Right renal cortex interstitium (tissue), 3 donors: ENCODE measurements around the gene CTSV. TPM values are rescaled to one million over a fixed set of nuclear protein-coding genes. Genes with fewer than 3 reads are reported as not detected.
"Not testable (repeated sequence)": the region's sequence is repeated elsewhere in the genome, so short reads cannot be mapped to it uniquely, and the experiment has no call there.

Experiments
- DNase-seq, 3 donors: peaks; one replicate each; pipeline ENCODE4 v3.0.0-alpha.2; 2013; ENCODE audit warnings: low read depth in 3 of 3, low spot score in 2 of 3
- polyA plus RNA-seq, 3 donors: library from polyadenylated mRNA; unstranded; fragments of 120-200 nt; gene quantifications; one replicate each; pipeline ENCODE4 v1.2.1, GENCODE V29; 2013; ENCODE audit not compliant: insufficient read length in 3 of 3

CTSV gene
- 10 to 100 TPM; 26.1 to 38.4 (median 30.5) TPM for polyA plus RNA-seq

DNA sequence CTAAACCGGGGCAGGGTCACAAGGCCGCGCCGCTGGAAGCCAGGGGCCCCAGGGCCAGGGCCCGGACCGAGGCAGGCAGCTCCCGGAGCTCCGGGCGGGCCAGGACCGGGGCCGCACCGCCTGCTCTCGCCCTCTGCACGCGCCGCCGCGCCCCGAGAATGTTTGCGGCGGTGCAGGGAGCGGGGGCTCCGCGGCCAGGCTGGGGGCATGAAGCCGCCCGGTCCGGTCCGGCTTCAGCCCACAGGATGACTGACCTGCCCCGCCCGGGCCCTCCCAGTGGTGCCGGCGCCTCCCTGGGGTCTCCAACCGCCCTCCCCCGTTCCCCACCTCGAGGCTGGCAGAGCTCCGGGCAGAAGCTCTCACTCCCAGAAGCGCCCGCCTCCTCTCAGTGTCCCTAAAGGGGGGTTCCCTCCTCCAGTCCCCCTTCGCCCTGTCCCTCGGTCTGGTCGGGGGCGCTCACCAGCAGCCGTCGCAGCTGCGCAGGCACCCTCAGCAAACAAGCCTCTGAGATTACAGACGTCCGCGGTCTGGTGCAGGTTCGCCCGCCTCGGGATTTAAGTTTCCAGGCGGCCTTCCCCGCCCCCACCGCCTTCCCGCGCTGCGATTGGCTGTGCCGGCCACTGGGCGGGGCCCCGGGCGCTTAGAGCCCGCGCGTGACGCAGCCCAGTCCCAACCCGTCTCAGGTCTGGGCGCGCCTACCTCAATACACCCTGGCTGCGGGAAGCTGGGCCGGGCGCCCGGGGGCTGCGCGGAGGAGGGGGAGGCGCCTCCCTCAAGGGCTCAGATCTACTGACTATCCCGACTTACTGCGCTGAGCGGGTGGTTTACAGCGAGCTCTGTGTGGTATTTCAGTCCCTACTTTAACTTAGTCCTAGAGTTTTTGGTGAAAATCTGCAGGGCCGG lies at the start of gene CTSV:
Gene CTSV (minus strand): TSS at position 532 of the 903 bp plus-strand sequence. CDS start 1,099 bp downstream, outside the sequence.
- DNase-seq = peak; percentile 57 to 76 (median 72)

DNA sequence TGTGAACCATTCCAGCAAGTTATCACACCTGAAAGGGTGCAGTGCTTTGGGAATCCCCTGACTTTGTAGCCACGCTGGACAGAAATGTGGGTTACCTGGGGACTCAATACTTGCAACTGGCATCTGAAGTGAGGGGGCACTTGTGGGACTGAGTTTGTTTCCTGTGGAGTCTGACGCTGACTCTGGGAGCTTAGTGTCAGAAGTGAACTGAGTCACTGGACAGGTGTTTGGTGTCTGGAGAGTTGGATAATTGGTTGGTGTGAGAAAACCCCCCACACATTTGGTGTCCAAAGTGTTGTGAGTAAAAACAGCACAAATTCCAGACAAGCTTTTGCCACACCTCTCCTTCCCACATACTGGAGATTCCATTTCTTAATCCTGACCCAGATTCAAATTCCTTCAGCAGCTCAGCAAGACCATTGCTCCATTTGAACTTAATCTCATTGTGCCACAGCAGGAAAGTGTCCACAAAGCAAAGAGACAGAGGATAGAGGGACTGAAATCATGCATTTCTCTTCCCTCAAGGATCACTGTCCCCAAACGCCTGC lies 48.8 kb upstream of the CTSV start:
- DNase-seq = not testable (repeated sequence)

DNA sequence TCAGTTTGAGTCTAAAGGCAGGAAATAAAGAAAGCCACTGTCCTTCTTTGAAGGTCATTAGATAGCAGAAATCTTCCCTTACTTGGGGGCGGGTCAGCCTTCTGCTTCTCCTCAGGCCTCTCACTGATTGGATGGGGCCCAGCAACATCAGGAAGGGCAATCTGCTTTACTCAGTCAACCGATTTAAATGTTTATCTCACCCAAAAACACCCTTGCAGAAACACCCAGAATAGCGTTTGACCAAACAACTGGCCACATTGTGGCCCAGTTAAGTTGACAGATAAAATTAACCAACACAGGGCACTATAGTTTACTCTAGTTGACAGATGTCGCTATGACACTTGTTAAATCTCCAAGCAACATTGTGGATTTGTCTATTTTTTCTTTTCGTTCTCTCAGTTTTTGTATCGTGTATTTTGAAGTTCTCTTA lies 45.6 kb upstream of the CTSV start:
- DNase-seq = not testable (repeated sequence)

DNA sequence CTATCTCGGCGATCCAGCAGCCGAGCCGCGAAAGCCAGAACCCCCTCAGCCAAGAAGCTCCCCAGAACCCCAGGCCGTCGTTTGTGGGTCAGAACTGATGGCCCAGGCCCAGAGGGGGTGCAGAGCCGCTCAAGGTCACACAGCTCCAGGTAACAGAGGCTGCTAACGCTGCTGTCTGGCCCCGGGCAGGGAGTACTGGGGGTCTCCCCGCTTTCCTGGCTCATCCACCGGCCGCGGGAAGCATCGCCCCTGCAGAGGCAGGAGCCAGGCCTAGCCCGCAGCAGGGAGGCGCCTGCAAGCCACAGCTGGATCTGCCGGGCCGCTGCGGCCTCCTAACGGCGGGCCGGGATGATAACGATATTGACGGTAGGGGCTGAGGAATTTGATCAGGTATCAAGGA lies 39.4 kb upstream of the CTSV start:
- DNase-seq = no peak

DNA sequence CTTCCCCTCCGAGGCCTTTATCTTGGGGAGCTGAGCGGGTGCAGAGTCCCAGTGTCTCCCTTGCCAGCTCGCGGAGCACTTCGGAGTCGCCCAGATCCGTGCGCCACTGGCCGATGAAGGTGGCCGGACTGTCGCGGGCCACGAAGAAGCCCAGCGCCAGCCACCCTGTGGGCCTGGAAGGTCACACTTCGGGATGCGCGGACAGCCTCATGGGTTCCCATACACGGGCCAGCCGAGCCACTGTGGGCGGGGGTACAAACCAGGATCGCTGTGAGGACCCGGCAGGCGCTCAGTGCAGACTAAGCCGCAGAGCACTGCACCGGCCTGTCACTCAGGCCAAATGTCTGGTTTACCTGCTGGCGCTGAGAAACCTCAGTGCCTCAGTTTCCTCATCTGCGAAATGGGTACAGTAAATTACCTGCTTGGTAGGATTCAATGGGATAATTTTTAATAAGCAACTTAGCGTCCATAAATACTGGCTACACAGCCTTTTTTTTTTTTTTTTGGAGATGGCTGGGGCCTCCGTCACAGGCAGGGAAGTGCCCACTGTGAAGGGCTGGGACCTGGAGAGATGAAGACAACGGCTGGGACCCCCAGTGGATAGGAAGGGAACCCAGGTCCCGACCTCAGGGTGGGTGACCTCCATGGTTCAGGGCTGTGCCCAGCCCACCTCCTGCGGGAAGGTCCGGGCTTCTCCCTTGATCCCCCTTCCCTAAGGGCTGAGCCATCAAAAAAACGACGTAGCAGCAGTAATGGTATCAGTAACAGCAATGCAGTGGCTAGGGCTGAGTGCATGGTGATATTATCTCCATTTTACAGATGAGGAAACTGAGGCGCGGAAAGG lies 38.7 kb upstream of the CTSV start:
- no peak for DNase-seq

DNA sequence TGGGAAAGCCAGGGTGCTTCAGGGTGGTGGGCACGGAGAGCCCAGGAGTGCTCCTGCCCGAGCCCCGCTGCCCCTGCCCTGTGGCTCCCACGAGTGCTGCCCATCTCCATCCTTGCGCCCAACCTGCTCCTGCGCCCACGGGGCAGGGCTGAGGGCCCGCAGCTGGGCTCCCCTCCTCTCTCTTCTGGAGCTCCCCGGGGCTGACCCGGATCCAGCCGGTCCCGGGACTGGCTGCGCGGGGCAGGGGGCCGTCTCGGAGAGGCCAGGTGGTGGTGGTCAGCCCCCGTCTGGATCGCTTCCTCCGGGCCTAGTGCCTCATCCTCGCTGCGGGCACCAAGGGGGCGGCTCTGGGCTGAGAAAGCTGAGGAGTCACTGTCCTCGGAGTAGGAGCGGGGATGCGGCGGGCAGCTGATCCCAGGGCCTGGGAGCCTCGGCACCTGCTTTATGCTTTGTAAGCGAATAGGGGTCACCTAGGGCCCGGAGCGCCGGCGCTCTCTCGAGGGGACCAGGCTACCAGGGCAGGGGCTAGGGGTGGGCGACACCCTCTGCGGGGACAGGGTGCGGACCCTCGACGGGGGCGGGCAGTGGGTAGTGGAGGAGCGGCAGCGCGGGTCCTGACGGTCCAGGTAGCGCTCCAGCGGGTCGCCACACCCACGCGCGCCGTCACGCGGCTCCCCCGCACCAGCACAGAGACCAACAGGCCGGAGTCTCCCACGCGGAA lies 37.9 kb upstream of the CTSV start:
- not testable (repeated sequence) for DNase-seq

DNA sequence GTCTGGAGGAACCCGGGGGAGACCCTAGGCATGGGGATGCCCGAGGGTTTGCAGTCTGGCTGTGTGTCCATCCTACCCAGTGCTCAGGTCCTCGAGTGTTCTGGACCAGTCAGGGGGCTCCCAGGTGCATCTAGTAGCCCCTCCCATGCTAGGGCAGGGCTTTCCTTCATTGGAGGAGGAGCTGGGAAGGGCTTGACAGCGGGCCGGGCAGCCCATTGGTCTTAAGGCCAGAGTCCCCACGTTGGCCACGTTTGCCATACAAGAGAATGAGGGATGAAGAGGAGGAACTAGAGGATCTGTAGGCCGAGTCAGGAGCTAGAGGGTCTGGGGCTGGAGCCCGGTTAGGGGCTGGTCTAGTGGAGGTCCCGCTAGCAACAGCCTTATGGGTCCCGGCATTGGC lies 37.3 kb upstream of the CTSV start:
- no peak for DNase-seq

DNA sequence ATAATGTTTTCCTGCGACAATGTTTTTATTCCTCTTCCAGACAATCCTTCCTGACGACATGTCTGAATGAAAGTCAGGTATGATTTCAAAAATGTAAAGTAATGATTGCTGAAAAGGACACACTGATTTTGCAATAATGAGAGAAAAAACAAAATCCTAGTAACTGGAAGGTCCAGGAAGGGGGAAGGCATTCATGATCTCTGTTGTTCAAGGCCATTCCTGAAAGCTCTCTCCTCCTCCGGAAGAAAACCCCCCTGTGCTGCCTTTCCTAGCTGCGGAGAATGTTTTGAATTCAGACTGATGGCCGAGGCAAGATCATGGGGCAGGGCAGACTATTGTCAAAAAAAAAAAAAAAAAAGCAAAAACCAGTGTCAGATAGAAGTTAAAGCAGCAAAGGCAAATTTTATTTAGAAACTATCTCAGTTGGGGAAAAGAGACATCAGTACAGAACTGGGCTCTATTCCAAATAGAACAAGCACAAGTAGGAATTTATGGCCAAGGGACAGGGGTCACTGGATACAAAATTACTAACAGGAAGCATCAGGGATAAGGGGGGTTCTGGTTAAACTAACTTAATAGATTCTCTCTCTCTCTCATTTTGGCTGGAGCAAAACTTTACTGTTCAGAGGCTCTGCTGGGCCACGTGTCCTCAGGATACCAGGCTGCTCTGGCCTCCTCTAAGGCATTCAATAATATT lies 36.5 kb upstream of the CTSV start:
- DNase-seq = no peak

DNA sequence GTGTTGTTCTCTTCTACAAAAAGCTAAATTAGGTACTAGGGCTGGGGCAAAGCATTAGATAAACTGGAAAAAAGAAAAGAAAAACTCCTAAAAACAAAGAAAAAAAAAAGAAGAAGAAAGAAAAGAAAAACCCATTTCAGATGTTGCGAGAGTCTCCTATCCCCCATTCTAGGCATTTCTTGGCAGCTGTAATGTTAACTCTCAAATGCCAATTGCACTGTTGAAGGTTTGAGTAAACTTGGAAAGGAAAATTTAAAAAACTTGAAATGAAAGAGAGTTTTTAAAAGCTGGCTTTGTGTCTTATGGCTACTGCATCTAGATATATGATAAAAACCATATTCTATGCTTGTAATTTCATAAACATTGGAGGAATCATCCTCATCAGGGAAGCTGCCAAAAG lies 34.6 kb upstream of the CTSV start:
- no peak for DNase-seq

DNA sequence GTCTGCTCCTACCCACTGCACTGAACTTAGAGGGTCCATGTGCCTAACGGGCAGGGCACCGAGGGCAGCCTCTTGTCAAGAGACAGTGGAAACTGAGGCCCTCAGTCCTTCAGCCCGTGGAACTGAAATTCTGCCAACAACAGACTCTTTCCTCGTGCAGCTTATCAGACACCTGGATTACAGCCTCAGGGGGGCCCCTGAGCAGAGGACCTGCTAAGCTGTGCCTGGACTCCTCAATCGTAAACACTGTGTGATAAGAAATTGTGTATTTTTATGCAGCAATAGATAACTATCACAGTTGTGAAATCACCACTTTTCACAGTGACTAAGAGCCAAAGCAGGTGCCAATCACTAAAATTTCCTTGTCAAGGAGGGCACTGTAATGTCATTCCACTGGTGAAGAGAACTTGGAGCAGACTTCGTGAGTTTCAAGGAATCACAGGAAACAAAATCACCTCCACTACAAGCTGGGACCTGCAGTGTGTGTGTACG lies 33.4 kb upstream of the CTSV start:
- no peak for DNase-seq

DNA sequence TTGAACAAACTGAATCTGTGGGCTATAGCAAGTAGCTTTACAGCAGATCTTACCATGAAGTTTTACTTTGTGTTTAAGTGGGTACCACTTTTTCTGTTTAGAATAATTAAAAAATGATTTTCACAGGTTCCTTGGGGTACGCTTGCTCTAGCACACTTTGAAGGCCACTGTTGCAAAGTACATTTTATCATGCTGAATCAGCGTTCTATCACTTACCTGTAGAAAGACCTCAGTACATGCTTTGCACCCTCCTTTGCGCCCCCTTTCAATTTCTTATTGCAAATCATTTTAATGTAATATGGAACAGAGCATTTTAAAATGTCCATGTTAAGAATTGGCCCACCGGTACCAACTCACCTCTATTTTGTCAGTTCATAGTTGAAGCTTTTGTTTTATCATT lies 31.4 kb upstream of the CTSV start:
- not testable (repeated sequence) for DNase-seq

DNA sequence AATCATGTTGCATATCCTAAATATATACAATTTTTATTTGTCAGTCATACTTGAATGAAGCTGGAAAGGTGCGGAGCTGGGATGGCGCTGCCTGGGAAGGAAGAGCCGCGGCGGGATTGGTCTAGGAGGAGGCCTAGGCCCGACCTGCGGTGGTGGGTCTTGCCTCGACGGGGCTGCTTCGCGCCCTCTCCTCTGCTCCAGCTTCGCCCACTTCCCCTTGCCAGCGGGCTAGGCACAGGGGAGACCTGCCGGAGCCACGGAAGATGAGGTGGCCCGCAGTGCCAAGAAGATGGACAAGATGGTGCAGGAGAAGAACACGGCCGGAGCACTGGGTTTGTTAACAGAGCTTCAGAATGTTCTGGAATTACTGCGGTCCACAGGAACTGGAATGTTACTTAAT lies 28.5 kb upstream of the CTSV start:
- no peak for DNase-seq

DNA sequence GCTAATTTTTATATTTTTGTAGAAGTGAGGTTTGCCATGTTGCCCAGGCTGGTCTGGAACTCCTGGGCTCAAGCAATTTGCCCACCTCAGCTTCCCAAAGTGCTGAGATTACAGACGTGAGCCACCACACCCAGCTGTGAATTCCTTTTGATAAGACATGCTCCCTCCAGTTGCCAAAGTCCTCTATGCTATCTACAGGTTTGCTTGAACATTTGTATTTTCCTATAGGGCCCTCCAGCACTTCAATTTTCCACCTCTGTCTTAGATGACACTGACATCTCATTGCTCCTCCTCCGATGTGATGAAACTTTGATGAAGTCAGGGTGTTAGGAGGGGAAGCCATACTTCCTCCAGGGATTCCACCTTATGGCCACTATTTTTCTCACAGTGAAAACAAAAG lies 25.2 kb upstream of the CTSV start:
- no peak for DNase-seq

DNA sequence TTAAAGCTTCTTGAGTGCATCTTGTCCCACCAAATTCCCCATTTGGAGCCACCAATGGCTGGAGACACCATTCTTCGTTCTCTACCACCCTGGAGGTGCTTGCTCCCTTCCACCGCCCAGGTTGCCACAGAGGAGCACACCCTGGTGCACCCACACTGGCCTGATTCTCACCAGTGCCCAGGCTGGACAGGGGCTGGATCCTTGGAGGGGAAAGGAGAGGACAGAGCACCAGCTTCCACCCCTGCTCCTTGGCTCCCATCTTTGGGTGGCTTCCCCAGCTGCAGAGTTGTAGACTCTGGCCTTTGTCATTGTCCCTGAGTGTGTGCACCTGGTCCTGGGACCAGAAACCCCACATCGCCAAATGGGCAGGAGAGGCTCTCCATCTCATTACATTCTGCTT lies 21.9 kb upstream of the CTSV start:
- no peak for DNase-seq

DNA sequence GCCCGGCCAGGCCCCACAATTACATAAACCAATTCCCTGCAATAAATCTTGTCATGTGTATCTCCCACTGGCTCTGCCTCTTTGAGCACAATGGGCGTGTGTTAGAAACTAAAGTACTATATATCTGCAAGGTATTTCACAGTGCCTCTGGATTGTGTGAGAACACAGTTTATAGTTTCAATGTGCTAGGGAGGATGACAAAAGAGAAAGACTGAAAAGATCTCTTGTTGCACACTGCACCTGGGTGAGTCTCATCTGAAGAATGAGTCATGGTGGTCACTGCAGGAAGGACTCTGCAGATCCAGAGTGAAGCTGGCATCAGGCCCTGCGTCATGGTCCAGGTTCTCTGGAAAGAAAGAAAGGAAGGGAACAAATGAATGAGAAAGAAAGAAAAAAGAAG lies 20.7 kb upstream of the CTSV start:
- DNase-seq = no peak

DNA sequence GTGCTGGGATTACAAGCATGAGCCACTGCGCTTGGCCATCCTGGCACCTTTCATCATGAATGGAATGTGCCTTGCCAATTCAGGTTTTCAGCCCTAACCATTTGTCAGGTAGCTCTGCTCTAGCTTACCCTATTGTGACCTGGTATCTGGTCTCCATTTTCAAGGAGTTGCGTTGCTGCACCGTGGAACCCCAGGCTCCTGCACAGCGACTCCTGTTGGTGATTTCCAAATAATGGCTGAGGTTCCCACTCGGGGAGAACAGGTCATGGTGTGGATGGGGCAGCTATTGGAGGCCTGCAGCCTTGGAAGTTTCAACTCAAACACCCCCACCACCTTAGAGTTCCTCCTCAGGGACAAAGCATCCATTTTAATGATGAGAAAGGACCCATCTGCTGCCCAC lies 18.7 kb upstream of the CTSV start:
- DNase-seq = no peak

DNA sequence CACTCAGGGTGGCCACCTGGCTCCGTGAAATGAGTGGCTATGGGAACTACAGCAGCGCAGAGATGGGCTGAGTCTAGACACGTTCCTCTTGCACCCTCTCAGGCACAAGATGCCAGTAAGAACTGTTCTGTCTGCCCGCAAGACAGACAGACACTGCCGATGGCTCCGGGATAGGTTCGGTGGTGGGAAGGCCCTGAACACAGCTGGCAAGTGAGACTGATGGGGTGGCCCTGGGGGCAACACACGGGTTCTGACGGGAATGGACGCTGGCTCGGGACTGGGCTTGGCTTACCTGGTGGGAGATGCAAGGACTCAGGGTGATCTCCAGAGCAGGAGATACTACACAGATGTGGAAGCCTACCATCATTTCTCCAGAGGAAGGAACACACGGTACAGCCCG lies 16.9 kb upstream of the CTSV start:
- not testable (repeated sequence) for DNase-seq

DNA sequence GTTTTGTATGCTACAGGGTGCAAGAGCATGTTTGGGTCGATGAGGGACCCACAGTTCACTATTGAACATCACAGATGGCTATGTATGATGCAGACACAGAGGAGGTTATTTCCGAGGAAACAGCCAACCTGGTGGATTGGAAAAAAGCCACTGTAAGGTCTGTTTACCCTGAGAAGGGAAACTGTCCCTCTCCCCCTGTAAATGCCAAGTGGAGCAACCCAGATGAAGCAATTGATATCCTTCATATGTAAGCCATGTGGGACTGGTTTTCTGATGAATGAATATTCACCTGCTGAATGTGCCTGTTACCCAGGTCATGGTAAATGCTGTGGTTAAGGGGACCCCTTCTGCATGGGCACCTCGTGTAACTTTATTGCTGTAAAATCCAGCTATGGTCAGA lies 14.8 kb upstream of the CTSV start:
- DNase-seq = no peak

DNA sequence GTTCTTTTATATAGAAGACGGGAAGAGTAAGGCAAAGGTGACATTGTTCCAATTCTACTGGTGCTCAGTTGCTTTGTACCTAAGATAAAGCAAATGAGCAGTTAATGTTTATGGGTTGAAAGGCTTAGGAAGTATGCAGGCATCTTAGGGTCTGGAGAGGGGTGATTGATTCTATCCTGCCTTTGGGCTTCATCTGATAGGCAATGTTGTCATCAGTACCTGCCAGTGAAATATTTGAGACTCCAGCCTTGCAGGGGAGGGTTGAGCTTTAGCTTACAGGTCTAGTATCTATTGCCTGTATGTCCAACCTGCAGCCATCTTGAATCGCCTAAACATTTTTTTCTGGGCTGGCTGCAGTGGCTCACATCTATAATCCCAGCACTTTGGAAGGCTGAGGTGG lies 13.8 kb upstream of the CTSV start:
- no peak for DNase-seq

DNA sequence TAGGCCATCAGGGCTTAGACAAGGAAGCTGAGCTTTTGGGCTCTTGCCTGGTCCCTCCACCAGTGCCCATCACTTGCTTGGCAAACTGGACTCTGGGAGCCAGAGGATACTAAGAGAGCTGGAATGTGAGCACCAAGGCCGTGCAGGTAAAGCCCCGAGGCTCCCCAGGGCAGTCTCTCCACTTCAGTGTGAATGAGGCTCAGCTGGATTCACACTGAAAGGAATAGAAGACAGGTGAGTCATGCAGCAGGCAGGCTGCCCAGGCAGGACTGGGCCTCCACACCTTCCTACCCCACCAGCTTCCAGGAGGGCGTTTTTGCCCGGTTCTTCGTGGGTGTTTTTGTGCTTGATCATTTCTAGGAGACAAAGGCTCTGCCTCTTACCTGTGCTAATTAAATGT lies 7.3 kb upstream of the CTSV start:
- DNase-seq = no peak
